Gastrocnemius medialis (tissue), 4 donors: ENCODE data around the gene PABPN1. TPM values are rescaled to one million over a fixed set of nuclear protein-coding genes. Genes with fewer than 3 reads are reported as not detected.
A peak's percentile ranks its signal among the peaks of the same experiment; 100 is the strongest.

Experiments used
- ATAC-seq, 2 donors: fragments of 150-250 bp; one replicate each; pipeline ENCODE4 v1.9.1; 2016
- DNase-seq, 2 donors: peaks; one replicate each; pipeline ENCODE4 v3.0.0-alpha.2; 2019
- H3K27ac ChIP-seq, 4 donors: fragments of 200-600 bp; sonication (generic); 1 replicate in 1 of 4; 2 replicates in 3 of 4; pipeline ENCODE4 v1.5.1; 2016 to 2018; ENCODE audit warnings: mild to moderate bottlenecking in 2 of 4, moderate library complexity in 1 of 4
- H3K27me3 ChIP-seq, 3 donors: fragments of 200-600 bp; sonication (generic) in 2 of 3; 1 replicate in 1 of 3; 2 replicates in 2 of 3; pipeline versions ENCODE4 v1.5.1 to v1.6.0; 2016 to 2019; ENCODE audit warnings: mild to moderate bottlenecking in 1 of 3, moderate library complexity in 1 of 3
- H3K36me3 ChIP-seq, 2 donors: fragments of 200-600 bp; sonication (generic) in 1 of 2; one replicate each; pipeline ENCODE4 v1.5.1; 2017 to 2018
- H3K4me1 ChIP-seq, 2 donors: fragments of 200-600 bp; sonication (generic) in 1 of 2; one replicate each; pipeline ENCODE4 v1.5.1; 2016 to 2017; ENCODE audit warnings: mild to moderate bottlenecking in 2 of 2
- H3K4me3 ChIP-seq, 4 donors: fragments of 200-600 bp; sonication (generic) in 3 of 4; 1 replicate in 1 of 4; 2 replicates in 3 of 4; pipeline ENCODE4 v1.5.1; 2016 to 2019; ENCODE audit warnings: mild to moderate bottlenecking in 2 of 4
- H3K9me3 ChIP-seq, 3 donors: fragments of 200-600 bp; sonication (generic) in 2 of 3; 1 replicate in 1 of 3; 2 replicates in 2 of 3; pipeline ENCODE4 v1.5.1; 2016 to 2019
- CTCF ChIP-seq, 5 experiments: fragments of 450-650 bp in 3 of 5; fragments of 200-600 bp in 2 of 5; sonication (generic) in 2 of 5; IDR thresholded peaks in 4 of 5; conservative IDR thresholded peaks in 1 of 5; 1 replicate in 4 of 5; 2 replicates in 1 of 5; pipeline ENCODE4 v1.5.1; 2016 to 2019; ENCODE audit warnings: antibody characterized with exemption in 5 of 5, mild to moderate bottlenecking in 3 of 5, moderate library complexity in 3 of 5
- POLR2A ChIP-seq, 2 donors: fragments of 450-650 bp; IDR thresholded peaks; one replicate each; pipeline ENCODE4 v1.6.1; 2017; ENCODE audit warnings: antibody characterized with exemption in 2 of 2, mild to moderate bottlenecking in 2 of 2, moderate library complexity in 2 of 2
- in situ Hi-C, 4 donors: fragments of 200-750 bp; cut with MboI; loops; one replicate each; pipeline versions ENCODE4 v1.15.0 to v1.8.0; 2017; ENCODE audit warnings: low sequenced_read_pairs in 4 of 4
- intact Hi-C: fragments of 100-400 bp; cut with DNase I; formaldehyde crosslinking; loops from one replicate; pipeline ENCODE4 v1.15.1; 2023; ENCODE audit warnings: low total_unique reads
- total RNA-seq, 4 donors: library from RNA; depleted of rRNA; stranded (reverse); fragments of >200 nt; gene quantifications; one replicate each; pipeline versions ENCODE4 v1.1.0 to v1.2.3, GENCODE V29; 2016

PABPN1 gene
- total RNA-seq, 4 donors from 2014 or later: 15.7 to 32.8 (median 26.6) TPM

GRCh38 chr14:23306412-23307145, 14.7 kb upstream of the PABPN1 start, which contains the start of gene BCL2L2:
TSS of gene BCL2L2 (plus strand) at chr14:23306833. CDS start at chr14:23307768, 935 bp downstream.
- ATAC-seq: peak; percentile 63 to 66
- H3K4me3 ChIP-seq: peak within 1 kb of the TSS; percentile 66 to 75 (median 68)
- H3K4me1 ChIP-seq: peaks cover 23 to 27% of the 10 kb centered on the region in 2 donors
- DNase-seq: peak; percentile 85 to 92
- H3K36me3 ChIP-seq: peaks cover 0 to 26% of the 10 kb centered on the region in 2 donors
- H3K9me3 ChIP-seq: no peaks in the 10 kb centered on the region
- in situ Hi-C loops: loop anchor here in 2 of 4 donors (25.0 kb wide), 3 partner anchors 719 to 1131 kb away; partner anchors contain the start of genes ABHD4 (in 1 of the 2), CBLN3 (in 1 of the 2), DAD1 (in 1 of the 2) and EMC9 (in 1 of the 2)
- TF ChIP-seq POLR2A (IDR thresholded peaks at IDR 0.05): peak; percentile 61 to 62
- no peak for TF ChIP-seq CTCF (IDR thresholded peaks at IDR 0.05 in 4 of 5, conservative IDR thresholded peaks at IDR 0.05 in 1 of 5)
- no peaks in the 10 kb centered on the region for H3K27me3 ChIP-seq
- intact Hi-C loops: loop anchor here (1.0 to 10.0 kb wide), 2 partner anchors 14 to 712 kb away; partner anchors contain the start of gene ABHD4
- H3K27ac ChIP-seq: peak within 1 kb of the TSS; percentile 85 to 90 (median 86)

- H3K9me3 ChIP-seq: no peaks in the 10 kb centered on the region
- in situ Hi-C loops: loop anchor here in 2 of 4 donors (25.0 kb wide), 3 partner anchors 720 to 1130 kb away; partner anchors contain the start of genes ABHD4 (in 1 of the 2), CBLN3 (in 1 of the 2), DAD1 (in 1 of the 2) and EMC9 (in 1 of the 2)
- H3K4me3 ChIP-seq: peak overlapping the region; percentile 66 to 75 (median 68)
Measured at GRCh38 chr14:23307146-23307530, 14.1 kb upstream of the PABPN1 start.

GRCh38 chr14:23307687-23308644, 13.3 kb upstream of the PABPN1 start:
- H3K4me1 ChIP-seq: peaks cover 21 to 23% of the 10 kb centered on the region in 2 donors
- H3K9me3 ChIP-seq: no peaks in the 10 kb centered on the region
- ATAC-seq: no peak
- H3K27ac ChIP-seq: peak overlapping the region; percentile 85 to 90 (median 86)
- in situ Hi-C loops: loop anchor here in 2 of 4 donors (25.0 kb wide), 3 partner anchors 721 to 1129 kb away; partner anchors contain the start of genes ABHD4 (in 1 of the 2), CBLN3 (in 1 of the 2), DAD1 (in 1 of the 2) and EMC9 (in 1 of the 2)
- TF ChIP-seq POLR2A (IDR thresholded peaks at IDR 0.05) (no peak), CTCF (IDR thresholded peaks at IDR 0.05 in 4 of 5, conservative IDR thresholded peaks at IDR 0.05 in 1 of 5) (no peak)
- no peaks in the 10 kb centered on the region for H3K27me3 ChIP-seq
- intact Hi-C loops: loop anchor here (10.0 kb wide), 1 partner anchor 713 kb away; the partner anchor contains the start of gene ABHD4
- H3K4me3 ChIP-seq: peak overlapping the region in 3 of 4 donors; percentile 66 to 75 (median 69)
- no peak for DNase-seq
- H3K36me3 ChIP-seq: peaks cover 0 to 26% of the 10 kb centered on the region in 2 donors

More at GRCh38 chr14:23307146-23307530, 14.1 kb upstream of the PABPN1 start:
- intact Hi-C loops: loop anchor here (10.0 kb wide), 1 partner anchor 712 kb away; the partner anchor contains the start of gene ABHD4
- Histone ChIP-seq H3K36me3 (peaks cover 0 to 26% of the 10 kb centered on the region in 2 donors), H3K4me1 (peaks cover 23 to 27% of the 10 kb centered on the region in 2 donors), H3K27me3 (no peaks in the 10 kb centered on the region), H3K27ac (peak overlapping the region; percentile 85 to 90 (median 86))
- no peak for DNase-seq
- no peak for ATAC-seq
- TF ChIP-seq POLR2A (IDR thresholded peaks at IDR 0.05): no peak

GRCh38 chr14:23308721-23309445, 12.4 kb upstream of the PABPN1 start:
- DNase-seq: no peak
- H3K36me3 ChIP-seq: peaks cover 0 to 26% of the 10 kb centered on the region in 2 donors
- no peak overlapping the region for H3K27ac ChIP-seq
- intact Hi-C loops: loop anchor here (10.0 kb wide), 1 partner anchor 714 kb away; the partner anchor contains the start of gene ABHD4
- H3K9me3 ChIP-seq: no peaks in the 10 kb centered on the region
- TF ChIP-seq CTCF (IDR thresholded peaks at IDR 0.05 in 4 of 5, conservative IDR thresholded peaks at IDR 0.05 in 1 of 5): no peak
- TF ChIP-seq POLR2A (IDR thresholded peaks at IDR 0.05): no peak
- H3K4me1 ChIP-seq: peaks cover 19 to 20% of the 10 kb centered on the region in 2 donors
- no peak for ATAC-seq
- no peaks in the 10 kb centered on the region for H3K27me3 ChIP-seq
- H3K4me3 ChIP-seq: no peak overlapping the region
- in situ Hi-C loops: loop anchor here in 2 of 4 donors (25.0 kb wide), 3 partner anchors 722 to 1128 kb away; partner anchors contain the start of genes ABHD4 (in 1 of the 2), CBLN3 (in 1 of the 2), DAD1 (in 1 of the 2) and EMC9 (in 1 of the 2)
